RWPE1 (cell line): ENCODE measurements around the gene ATP2B3.

Source experiments
- CTCF ChIA-PET: fragments of 350-600 bp; sonication (Branson Sonifier 250); formaldehyde crosslinking; extraction: SDS; loops from one replicate; lab custom pipeline; 2021; lab: Yijun Ruan, JAX
- POLR2A ChIA-PET: fragments of 400-600 bp; formaldehyde crosslinking; extraction: SDS; loops from one replicate; lab custom pipeline; 2020; ENCODE audit warnings: antibody characterized with exemption; ENCODE audit not compliant: low non-redundant PET; lab: Yijun Ruan, JAX
- DNase-seq: peaks from one replicate; pipeline ENCODE4 v3.0.0; 2012; ENCODE audit warnings: low spot score
- H3K27ac ChIP-seq: fragments of 450-650 bp; 2 replicates; pipeline ENCODE4 v1.5.1; 2017
- TF ChIP-seq, protein P1 (sequence below): fragments of 450-650 bp; conservative IDR thresholded peaks from 2 replicates; pipeline ENCODE4 v1.5.1; 2017; ENCODE audit warnings: low read depth, mild to moderate bottlenecking

ATP2B3 gene

DNA sequence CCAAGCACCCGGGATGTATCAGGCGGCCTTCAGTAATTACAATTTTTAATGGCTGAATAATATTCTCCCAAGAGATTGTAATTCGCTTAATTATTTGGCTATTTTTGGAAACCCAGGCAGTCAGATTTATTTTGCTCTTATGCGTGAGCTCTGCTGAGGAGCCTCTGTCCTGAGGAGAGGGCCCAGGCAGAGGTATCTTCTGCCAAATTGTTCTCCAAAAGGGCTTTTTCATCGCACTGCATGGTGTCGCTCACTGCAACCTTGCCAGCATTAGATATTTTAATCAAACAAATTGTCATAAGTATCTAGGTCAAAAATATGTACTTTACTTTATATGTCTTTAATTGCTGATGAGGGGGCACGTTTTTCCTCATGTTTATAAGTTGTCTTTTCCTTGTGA lies 5.8 kb downstream of the ATP2B3 start:
- TF ChIP-seq, protein P1, sequence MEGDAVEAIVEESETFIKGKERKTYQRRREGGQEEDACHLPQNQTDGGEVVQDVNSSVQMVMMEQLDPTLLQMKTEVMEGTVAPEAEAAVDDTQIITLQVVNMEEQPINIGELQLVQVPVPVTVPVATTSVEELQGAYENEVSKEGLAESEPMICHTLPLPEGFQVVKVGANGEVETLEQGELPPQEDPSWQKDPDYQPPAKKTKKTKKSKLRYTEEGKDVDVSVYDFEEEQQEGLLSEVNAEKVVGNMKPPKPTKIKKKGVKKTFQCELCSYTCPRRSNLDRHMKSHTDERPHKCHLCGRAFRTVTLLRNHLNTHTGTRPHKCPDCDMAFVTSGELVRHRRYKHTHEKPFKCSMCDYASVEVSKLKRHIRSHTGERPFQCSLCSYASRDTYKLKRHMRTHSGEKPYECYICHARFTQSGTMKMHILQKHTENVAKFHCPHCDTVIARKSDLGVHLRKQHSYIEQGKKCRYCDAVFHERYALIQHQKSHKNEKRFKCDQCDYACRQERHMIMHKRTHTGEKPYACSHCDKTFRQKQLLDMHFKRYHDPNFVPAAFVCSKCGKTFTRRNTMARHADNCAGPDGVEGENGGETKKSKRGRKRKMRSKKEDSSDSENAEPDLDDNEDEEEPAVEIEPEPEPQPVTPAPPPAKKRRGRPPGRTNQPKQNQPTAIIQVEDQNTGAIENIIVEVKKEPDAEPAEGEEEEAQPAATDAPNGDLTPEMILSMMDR = no peak
- POLR2A ChIA-PET = no interaction called here
- CTCF ChIA-PET = no interaction called here

DNA sequence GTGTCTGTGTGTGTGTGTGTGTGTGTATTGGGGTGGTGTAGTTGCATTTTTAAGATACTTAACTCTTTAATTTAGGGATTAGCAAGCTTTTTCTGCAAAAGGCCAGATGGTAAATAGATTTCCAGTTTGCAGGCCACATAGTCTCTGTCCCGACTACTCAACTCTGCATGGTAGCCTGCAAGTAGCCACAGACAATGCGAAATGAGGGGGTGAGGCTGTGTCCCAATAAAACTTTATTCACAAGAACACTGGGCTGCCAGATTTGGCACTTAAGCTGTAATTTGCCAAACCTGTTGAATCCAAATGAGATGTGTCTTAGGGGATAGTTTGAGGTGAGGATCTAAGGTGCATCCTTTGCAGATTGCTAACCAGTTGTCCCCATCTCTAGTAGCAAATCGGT lies 6.8 kb downstream of the ATP2B3 start:
- ChIA-PET CTCF (no interaction called here), POLR2A (no interaction called here)
- H3K27ac ChIP-seq = no peak overlapping the region
- TF ChIP-seq, protein P1 = no peak
- no peak for DNase-seq

More for the DNA sequence above, 5.8 kb downstream of the ATP2B3 start:
- no peak overlapping the region for H3K27ac ChIP-seq
- no peak for DNase-seq

- no peak overlapping the region for H3K27ac ChIP-seq
- POLR2A ChIA-PET = no interaction called here
- TF ChIP-seq, protein P1 = no peak
- DNase-seq = no peak
- CTCF ChIA-PET = no interaction called here
Measured at GRCh38 chrX:153525451-153525850, 8.0 kb downstream of the ATP2B3 start.

DNA sequence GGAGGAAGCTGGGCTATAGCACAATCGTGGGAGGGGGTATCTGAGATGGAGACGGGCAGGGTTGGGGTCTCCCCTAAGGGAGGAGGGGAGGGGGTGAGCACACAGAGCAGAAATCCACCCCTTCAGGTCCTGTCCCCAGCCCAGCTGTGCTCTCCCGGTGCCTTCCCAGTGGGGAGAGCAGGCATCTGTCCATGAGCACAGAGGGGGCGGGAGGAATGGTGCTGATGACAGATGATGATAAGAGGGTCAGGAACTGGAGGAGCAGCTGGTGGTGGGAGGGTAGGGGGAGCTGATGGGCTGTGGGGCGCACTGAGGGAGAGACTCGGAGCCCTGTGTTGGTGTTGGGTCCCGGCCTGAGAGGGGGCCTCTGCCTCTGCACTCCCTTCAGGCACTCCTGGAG lies 8.6 kb downstream of the ATP2B3 start:
- ChIA-PET CTCF (no interaction called here), POLR2A (no interaction called here)
- no peak overlapping the region for H3K27ac ChIP-seq
- TF ChIP-seq, protein P1 = no peak
- DNase-seq = no peak

DNA sequence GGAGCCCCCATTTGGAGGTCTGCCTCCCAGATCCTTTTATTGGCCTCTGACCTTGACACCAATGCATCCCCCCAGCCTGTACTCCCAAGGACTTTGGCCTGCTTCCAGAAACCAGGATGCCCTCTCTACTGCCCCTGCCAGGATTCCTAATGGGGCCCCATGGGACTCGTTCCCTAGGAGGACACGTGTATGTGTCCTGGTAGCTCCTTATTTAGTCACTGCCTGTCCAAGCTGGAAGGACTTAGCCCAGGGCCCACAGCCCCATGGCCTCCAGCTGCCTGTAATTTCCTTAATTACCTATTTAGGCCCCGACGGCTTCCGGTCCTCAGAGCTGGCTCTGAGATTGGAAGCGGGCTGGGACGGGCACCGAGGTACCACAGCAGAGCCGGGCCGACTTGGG lies 9.4 kb downstream of the ATP2B3 start:
- no peak for DNase-seq
- ChIA-PET POLR2A (no interaction called here), CTCF (interaction anchor here (0.6 kb wide), 1 partner anchor 17 kb away, joined by 4 read pairs; no protein-coding TSS in a partner anchor)
- TF ChIP-seq, protein P1 = no peak
- H3K27ac ChIP-seq = no peak overlapping the region

DNA sequence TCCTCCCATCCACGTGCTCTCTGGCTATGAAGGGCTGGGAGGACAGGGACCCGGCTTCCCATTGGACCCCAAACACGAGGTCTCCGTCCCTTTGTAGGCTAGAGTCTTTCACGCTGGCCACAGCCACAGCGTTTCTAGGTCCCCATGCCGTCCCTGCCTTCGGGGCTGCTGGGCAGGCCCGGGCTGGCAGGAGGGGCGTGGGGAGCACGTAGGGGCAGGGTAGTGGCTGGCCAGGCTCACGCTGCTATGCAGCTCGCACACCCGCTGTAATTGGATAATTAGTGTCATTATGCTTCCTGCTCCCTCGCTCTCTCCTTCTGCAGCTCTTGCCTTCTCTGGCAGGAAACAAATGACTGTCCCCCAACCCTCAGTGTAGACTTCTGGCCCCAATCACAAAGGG lies 9.8 kb downstream of the ATP2B3 start:
- TF ChIP-seq, protein P1 = no peak
- no peak for DNase-seq
- CTCF ChIA-PET = interaction anchor here (0.6 to 0.7 kb wide), 2 partner anchors 17 to 69 kb away, joined by 4 read pairs; no protein-coding TSS in a partner anchor
- H3K27ac ChIP-seq = no peak overlapping the region
- POLR2A ChIA-PET = no interaction called here
